ENCODE data around the gene KCNMB1. TPM values are rescaled to one million over a fixed set of nuclear protein-coding genes. Genes with fewer than 3 reads are reported as not detected.

The KCNMB1 gene
- total RNA-seq, 3 donors from 2014 or later (not counting 1 experiment from before 2014, with no cell fraction given) = 0.23 to 0.48 (median 0.35) TPM

- H3K4me1 ChIP-seq (ENCODE audit: control insufficient read depth, insufficient read depth, low read length) = peaks cover 3% of the 10 kb centered on the region
- H3K9me3 Mint-ChIP-seq = no peaks in the 10 kb centered on the region
- DNase-seq (no peak), ATAC-seq (no peak)
- no peaks in the 10 kb centered on the region for H3K36me3 Mint-ChIP-seq
- no peak for TF ChIP-seq CTCF (IDR thresholded peaks at IDR 0.05)
- H3K27ac Mint-ChIP-seq = no peak overlapping the region
- no peaks in the 10 kb centered on the region for H3K36me3 ChIP-seq (ENCODE audit: control insufficient read depth, insufficient read depth, low read length)
- no peaks in the 10 kb centered on the region for H3K9me3 ChIP-seq (ENCODE audit: control insufficient read depth, insufficient read depth, low read length)
- H3K4me1 Mint-ChIP-seq = no peaks in the 10 kb centered on the region
- 91% methylated on average over 10 of the region's 10 CpGs for WGBS (ENCODE audit: insufficient coverage)
- H3K27ac ChIP-seq (ENCODE audit: low read length) = no peak overlapping the region
- H3K4me3 ChIP-seq (ENCODE audit: low read length) = no peak overlapping the region
- H3K27me3 Mint-ChIP-seq (ENCODE audit: low read depth in 2 of 2) = no peaks in the 10 kb centered on the region
- no peak overlapping the region for H3K4me3 Mint-ChIP-seq
- no peaks in the 10 kb centered on the region for H3K27me3 ChIP-seq (ENCODE audit: control insufficient read depth, insufficient read depth, low read length)
- intact Hi-C loops (cut with micrococcal nuclease) = no loop called here
These were observed 47.2 kb upstream of the KCNMB1 start for GRCh38 chr5:170436335-170436734.

GRCh38 chr5:170434966-170435605, 45.9 kb upstream of the KCNMB1 start:
- H3K4me1 Mint-ChIP-seq = no peaks in the 10 kb centered on the region
- ATAC-seq = peak; percentile 74 to 93 (median 79)
- peak; percentile 85 for TF ChIP-seq CTCF (IDR thresholded peaks at IDR 0.05)
- no peaks in the 10 kb centered on the region for H3K9me3 ChIP-seq (ENCODE audit: control insufficient read depth, insufficient read depth, low read length)
- 44% methylated on average over 16 of the region's 16 CpGs for WGBS (ENCODE audit: insufficient coverage)
- no peak overlapping the region for H3K4me3 ChIP-seq (ENCODE audit: low read length)
- peak; percentile 40 to 72 for DNase-seq
- no peaks in the 10 kb centered on the region for H3K9me3 Mint-ChIP-seq
- no peak overlapping the region for H3K4me3 Mint-ChIP-seq
- no peaks in the 10 kb centered on the region for H3K36me3 ChIP-seq (ENCODE audit: control insufficient read depth, insufficient read depth, low read length)
- H3K27ac ChIP-seq (ENCODE audit: low read length) = no peak overlapping the region
- H3K4me1 ChIP-seq (ENCODE audit: control insufficient read depth, insufficient read depth, low read length) = peaks cover 3% of the 10 kb centered on the region
- H3K27ac Mint-ChIP-seq = no peak overlapping the region
- H3K36me3 Mint-ChIP-seq = no peaks in the 10 kb centered on the region
- H3K27me3 Mint-ChIP-seq (ENCODE audit: low read depth in 2 of 2) = peaks cover 3 to 6% of the 10 kb centered on the region in 2 donors
- no peaks in the 10 kb centered on the region for H3K27me3 ChIP-seq (ENCODE audit: control insufficient read depth, insufficient read depth, low read length)
- intact Hi-C loops (cut with micrococcal nuclease) = loop anchor here (1.0 kb wide), 1 partner anchor 198 kb away; no protein-coding TSS in a partner anchor

- peaks cover 3% of the 10 kb centered on the region for H3K4me1 ChIP-seq (ENCODE audit: control insufficient read depth, insufficient read depth, low read length)
- no peaks in the 10 kb centered on the region for H3K9me3 ChIP-seq (ENCODE audit: control insufficient read depth, insufficient read depth, low read length)
- ATAC-seq (no peak), DNase-seq (no peak)
- Mint-ChIP-seq H3K27me3 (ENCODE audit: low read depth in 2 of 2) (peaks cover 10 to 13% of the 10 kb centered on the region in 2 donors), H3K4me1 (no peaks in the 10 kb centered on the region), H3K27ac (no peak overlapping the region), H3K36me3 (no peaks in the 10 kb centered on the region), H3K4me3 (no peak overlapping the region), H3K9me3 (no peaks in the 10 kb centered on the region)
- no peak overlapping the region for H3K4me3 ChIP-seq (ENCODE audit: low read length)
- no peaks in the 10 kb centered on the region for H3K27me3 ChIP-seq (ENCODE audit: control insufficient read depth, insufficient read depth, low read length)
- no peak for TF ChIP-seq CTCF (IDR thresholded peaks at IDR 0.05)
- no peaks in the 10 kb centered on the region for H3K36me3 ChIP-seq (ENCODE audit: control insufficient read depth, insufficient read depth, low read length)
- no peak overlapping the region for H3K27ac ChIP-seq (ENCODE audit: low read length)
- WGBS (ENCODE audit: insufficient coverage) = 79% methylated on average over 1 of the region's 3 CpGs
- intact Hi-C loops (cut with micrococcal nuclease) = no loop called here
These were observed 43.5 kb upstream of the KCNMB1 start for GRCh38 chr5:170432669-170433068.

GRCh38 chr5:170431571-170431970, 42.4 kb upstream of the KCNMB1 start:
- Histone ChIP-seq H3K4me3 (ENCODE audit: low read length) (no peak overlapping the region), H3K4me1 (ENCODE audit: control insufficient read depth, insufficient read depth, low read length) (peaks cover 3% of the 10 kb centered on the region), H3K27ac (ENCODE audit: low read length) (no peak overlapping the region), H3K9me3 (ENCODE audit: control insufficient read depth, insufficient read depth, low read length) (no peaks in the 10 kb centered on the region), H3K27me3 (ENCODE audit: control insufficient read depth, insufficient read depth, low read length) (no peaks in the 10 kb centered on the region), H3K36me3 (ENCODE audit: control insufficient read depth, insufficient read depth, low read length) (no peaks in the 10 kb centered on the region)
- no peaks in the 10 kb centered on the region for H3K36me3 Mint-ChIP-seq
- no peak overlapping the region for H3K27ac Mint-ChIP-seq
- TF ChIP-seq CTCF (IDR thresholded peaks at IDR 0.05) = no peak
- 90% methylated on average over 4 of the region's 4 CpGs for WGBS (ENCODE audit: insufficient coverage)
- H3K9me3 Mint-ChIP-seq = no peaks in the 10 kb centered on the region
- no peak for ATAC-seq
- no peaks in the 10 kb centered on the region for H3K4me1 Mint-ChIP-seq
- H3K27me3 Mint-ChIP-seq (ENCODE audit: low read depth in 2 of 2) = peaks cover 11 to 13% of the 10 kb centered on the region in 2 donors
- no peak overlapping the region for H3K4me3 Mint-ChIP-seq
- DNase-seq = no peak
- intact Hi-C loops (cut with micrococcal nuclease) = no loop called here
